Neural crest cell (in vitro differentiated cells): ENCODE measurements around the gene SLC38A10. TPM values are rescaled to one million over a fixed set of nuclear protein-coding genes. Genes with fewer than 3 reads are reported as not detected.

Experiments
- DNase-seq: peaks from one replicate; pipeline ENCODE4 v3.0.0; 2021; ENCODE audit warnings: low read depth, mixed read lengths, low spot score
- H3K27ac Mint-ChIP-seq: one replicate; pipeline ENCODE4 v1.8.0; 2021; ENCODE audit warnings: mild to moderate bottlenecking, mixed read lengths; ENCODE audit not compliant: unreplicated experiment
- H3K27me3 Mint-ChIP-seq: 2 replicates; pipeline ENCODE4 v1.8.0; 2021; ENCODE audit warnings: low read depth, mild to moderate bottlenecking, mixed read lengths
- H3K36me3 Mint-ChIP-seq: 2 replicates; pipeline ENCODE4 v1.8.0; 2021; ENCODE audit warnings: low read depth, mild to moderate bottlenecking, mixed read lengths
- H3K4me1 Mint-ChIP-seq: 2 replicates; pipeline ENCODE4 v1.8.0; 2021; ENCODE audit warnings: mixed read lengths
- H3K4me3 Mint-ChIP-seq: one replicate; pipeline ENCODE4 v1.8.0; 2021; ENCODE audit warnings: mild to moderate bottlenecking, mixed read lengths
- H3K9me3 Mint-ChIP-seq: 2 replicates; pipeline ENCODE4 v1.8.0; 2021; ENCODE audit warnings: mixed read lengths
- CTCF ChIP-seq: fragments of 200-600 bp; sonication (generic); conservative IDR thresholded peaks from 2 replicates; pipeline ENCODE4 v1.5.0; 2021; ENCODE audit warnings: antibody characterized with exemption, mild to moderate bottlenecking
- total RNA-seq: library from RNA; stranded (reverse); gene quantifications from 2 replicates; pipeline ENCODE4 v1.2.1, GENCODE V29; 2021

SLC38A10 gene
- total RNA-seq, 1 donor from 2014 or later: 63.3 TPM

GRCh38 chr17:81307636-81308560 is 12.8 kb upstream of the SLC38A10 start:
- DNase-seq: no peak
- Mint-ChIP-seq H3K9me3 (no peaks in the 10 kb centered on the region), H3K4me3 (no peak overlapping the region), H3K36me3 (no peaks in the 10 kb centered on the region), H3K4me1 (peaks cover 20% of the 10 kb centered on the region), H3K27ac (peak overlapping the region; percentile 59), H3K27me3 (no peaks in the 10 kb centered on the region)
- no peak for TF ChIP-seq CTCF

DNA sequence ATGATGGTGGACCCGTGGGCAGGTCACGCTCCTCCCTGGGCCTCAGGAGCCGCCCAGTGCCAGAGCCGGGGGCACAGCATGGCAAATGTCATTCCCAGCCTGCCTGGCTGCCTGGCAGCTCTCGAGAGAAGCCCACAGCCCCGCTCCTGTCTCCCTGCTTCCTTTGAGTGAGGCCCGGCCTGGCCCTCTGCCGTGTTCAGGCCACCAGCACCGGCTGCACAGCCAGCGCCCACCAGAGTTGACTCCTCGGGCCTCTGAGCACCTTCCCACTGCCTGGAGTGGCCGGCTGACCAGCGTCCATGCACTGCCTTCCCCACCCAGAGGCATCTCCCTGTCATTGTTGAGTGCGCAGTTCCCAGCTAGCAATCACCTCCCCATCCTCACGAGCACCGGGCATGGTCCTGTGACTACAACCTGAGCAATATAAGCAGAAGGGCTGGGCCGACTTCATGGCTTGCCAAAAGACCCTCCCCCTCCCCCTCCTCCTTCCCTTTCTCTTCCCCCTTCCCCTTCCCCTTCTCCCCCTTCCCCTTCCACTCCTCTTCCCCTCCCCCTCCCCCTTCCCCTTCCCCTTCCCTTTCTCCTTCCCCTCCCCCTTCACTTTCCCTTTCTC is 11.9 kb upstream of the SLC38A10 start:
- H3K9me3 Mint-ChIP-seq: no peaks in the 10 kb centered on the region
- no peak overlapping the region for H3K4me3 Mint-ChIP-seq
- no peaks in the 10 kb centered on the region for H3K27me3 Mint-ChIP-seq
- no peaks in the 10 kb centered on the region for H3K36me3 Mint-ChIP-seq
- TF ChIP-seq CTCF: no peak
- no peak for DNase-seq
- peaks cover 23% of the 10 kb centered on the region for H3K4me1 Mint-ChIP-seq
- no peak overlapping the region for H3K27ac Mint-ChIP-seq

DNA sequence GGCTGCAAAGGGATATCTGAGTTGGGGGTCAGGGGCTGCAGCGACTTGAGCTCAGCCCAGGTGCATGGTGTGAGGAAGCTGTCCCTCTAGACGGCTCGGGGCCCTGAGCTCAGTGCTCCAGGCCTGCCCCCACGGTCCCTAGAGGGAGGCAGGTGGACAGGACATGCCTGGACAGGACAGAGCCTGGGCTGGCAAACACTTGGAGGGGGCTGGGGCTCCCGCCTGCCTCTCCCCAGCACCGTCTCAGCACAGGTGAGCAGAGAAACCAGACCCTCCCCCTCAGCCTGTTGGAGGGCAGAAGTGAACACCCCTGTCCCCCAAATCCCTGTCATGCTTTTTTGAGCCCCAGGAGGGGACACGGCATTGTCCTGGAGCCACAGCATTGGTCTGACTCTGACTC is 11.4 kb upstream of the SLC38A10 start:
- H3K4me1 Mint-ChIP-seq: peaks cover 23% of the 10 kb centered on the region
- no peaks in the 10 kb centered on the region for H3K9me3 Mint-ChIP-seq
- H3K27me3 Mint-ChIP-seq: no peaks in the 10 kb centered on the region
- no peak overlapping the region for H3K4me3 Mint-ChIP-seq
- no peak for DNase-seq
- no peaks in the 10 kb centered on the region for H3K36me3 Mint-ChIP-seq
- no peak for TF ChIP-seq CTCF
- H3K27ac Mint-ChIP-seq: no peak overlapping the region

DNA sequence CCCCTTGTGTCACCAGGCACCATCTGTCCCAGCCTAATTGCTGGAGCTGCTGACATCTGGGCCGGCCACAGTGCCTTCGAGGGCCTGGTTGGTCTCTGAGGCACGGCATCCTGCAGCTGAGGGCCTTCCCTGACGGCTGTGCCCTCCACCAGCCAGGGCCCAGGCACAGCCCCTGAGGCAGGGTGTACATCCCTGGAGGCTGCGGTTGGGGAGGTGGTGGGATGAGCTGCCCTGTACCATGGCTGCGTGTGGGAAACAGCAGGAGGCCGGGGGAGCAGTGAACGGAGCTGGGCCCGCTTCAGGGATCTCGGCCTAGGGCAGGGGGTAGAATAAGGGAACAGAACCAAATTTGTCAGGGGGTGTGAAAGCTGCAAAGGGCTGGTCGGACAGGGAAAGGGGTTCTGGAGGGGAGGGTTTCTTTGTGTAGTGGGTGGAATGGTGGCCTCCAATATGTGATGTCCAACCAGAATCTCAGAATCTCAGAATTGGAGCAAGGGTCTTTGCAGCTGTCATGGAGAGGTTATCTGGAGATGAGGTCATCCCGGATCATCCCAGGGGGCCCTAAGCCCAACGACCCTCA is 10.0 kb upstream of the SLC38A10 start:
- Mint-ChIP-seq H3K27ac (no peak overlapping the region), H3K9me3 (no peaks in the 10 kb centered on the region), H3K4me3 (no peak overlapping the region), H3K36me3 (no peaks in the 10 kb centered on the region), H3K4me1 (peaks cover 21% of the 10 kb centered on the region), H3K27me3 (no peaks in the 10 kb centered on the region)
- no peak for DNase-seq
- TF ChIP-seq CTCF: no peak

DNA sequence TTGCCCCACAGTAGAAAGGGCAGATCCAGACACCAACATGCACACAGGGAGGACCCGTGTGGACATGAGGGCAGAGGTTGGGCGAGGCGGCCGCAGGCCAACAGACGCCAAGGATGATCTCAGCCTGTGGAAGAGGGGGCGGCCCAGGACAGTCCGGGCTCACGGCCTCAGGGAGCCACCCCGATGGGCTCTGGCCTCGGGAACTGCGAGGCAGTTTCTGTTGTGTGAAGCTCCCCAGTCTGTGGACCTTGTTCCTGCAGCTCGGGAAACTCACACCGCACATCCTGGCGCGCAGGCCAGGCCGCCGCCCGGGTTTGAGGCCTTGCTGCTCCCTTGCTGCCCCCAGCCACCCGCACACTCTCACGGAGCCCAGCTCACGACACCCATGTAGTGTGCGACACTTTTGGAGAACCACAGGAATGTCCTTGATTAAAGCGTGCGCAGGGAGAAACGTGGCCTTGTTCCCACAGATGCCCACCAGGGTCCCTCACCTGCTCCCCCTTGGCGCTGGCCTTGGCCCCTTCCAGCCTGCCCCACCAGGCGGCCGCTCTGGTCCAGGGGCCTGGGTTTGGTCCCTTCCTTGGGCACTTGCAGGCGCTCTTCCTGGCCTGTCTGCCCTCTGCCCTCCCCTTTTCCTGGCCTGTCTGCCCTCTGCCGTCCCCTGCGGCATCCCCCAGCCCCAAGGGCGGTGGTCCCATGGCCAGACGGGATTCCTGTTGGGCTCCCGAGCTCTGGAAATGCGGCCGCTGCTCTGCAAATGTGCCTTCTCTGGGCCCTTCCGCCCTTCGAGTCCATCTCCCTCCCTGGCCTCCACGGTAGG is 9.3 kb upstream of the SLC38A10 start:
- no peak overlapping the region for H3K4me3 Mint-ChIP-seq
- no peak for DNase-seq
- H3K36me3 Mint-ChIP-seq: no peaks in the 10 kb centered on the region
- H3K9me3 Mint-ChIP-seq: no peaks in the 10 kb centered on the region
- no peak for TF ChIP-seq CTCF
- H3K4me1 Mint-ChIP-seq: peaks cover 19% of the 10 kb centered on the region
- H3K27me3 Mint-ChIP-seq: no peaks in the 10 kb centered on the region
- H3K27ac Mint-ChIP-seq: no peak overlapping the region
